Upper lobe of left lung (tissue), 6 donors: ENCODE results near the gene ANKRD44. TPM values are rescaled to one million over a fixed set of nuclear protein-coding genes. Genes with fewer than 3 reads are reported as not detected.

ENCODE experiments used
- ATAC-seq, 2 donors: fragments of 200-7000 bp; cut with Tn5 transposase; one replicate each; pipeline ENCODE4 v1.9.1; 2022; ENCODE audit warnings: mild to moderate bottlenecking in 2 of 2, moderate library complexity in 2 of 2; ENCODE audit not compliant: low FRiP score in 2 of 2
- DNase-seq, 2 donors: peaks; one replicate each; pipeline ENCODE4 v3.0.0-alpha.2; 2019 to 2020
- H3K27ac ChIP-seq, 4 donors: fragments of 200-600 bp; sonication (generic); one replicate each; pipeline ENCODE4 v1.5.1; 2016 to 2019
- H3K27me3 ChIP-seq, 4 donors: fragments of 200-600 bp; sonication (generic); one replicate each; pipeline ENCODE4 v1.5.1; 2017 to 2019
- H3K36me3 ChIP-seq, 4 donors: fragments of 200-600 bp; sonication (generic); one replicate each; pipeline ENCODE4 v1.5.1; 2016 to 2019
- H3K4me1 ChIP-seq, 4 donors: fragments of 200-600 bp; sonication (generic); one replicate each; pipeline ENCODE4 v1.5.1; 2018 to 2019
- H3K4me3 ChIP-seq, 4 donors: fragments of 200-600 bp; sonication (generic); one replicate each; pipeline ENCODE4 v1.5.1; 2017 to 2019; ENCODE audit warnings: mild to moderate bottlenecking in 2 of 4, moderate library complexity in 1 of 4
- H3K9me3 ChIP-seq, 4 donors: fragments of 200-600 bp; sonication (generic); one replicate each; pipeline ENCODE4 v1.5.1; 2018 to 2019
- CTCF ChIP-seq, 6 experiments: fragments of 450-650 bp in 4 of 6; fragments of 200-600 bp in 2 of 6; sonication (generic) in 2 of 6; IDR thresholded peaks; one replicate each; pipeline ENCODE4 v1.5.1; 2016 to 2019; ENCODE audit warnings: antibody characterized with exemption in 6 of 6
- EP300 ChIP-seq, 4 donors: sonication (generic); formaldehyde crosslinking; IDR thresholded peaks; one replicate each; pipeline ENCODE4 v1.5.1; 2017; ENCODE audit warnings: antibody characterized with exemption in 4 of 4, control low read depth in 2 of 4
- POLR2A ChIP-seq, 4 donors: fragments of 450-650 bp; IDR thresholded peaks; one replicate each; pipeline ENCODE4 v1.5.1; 2016 to 2017; ENCODE audit warnings: antibody characterized with exemption in 4 of 4, mild to moderate bottlenecking in 2 of 4
- POLR2AphosphoS5 ChIP-seq, 2 donors: sonication (generic); formaldehyde crosslinking; IDR thresholded peaks; one replicate each; pipeline ENCODE4 v1.5.1; 2017; ENCODE audit warnings: antibody characterized with exemption in 2 of 2
- WGBS, 2 donors: methylation state at CpG; one replicate each; pipeline ENCODE4 v1.1.5; 2017 to 2018; 5-methylcytosine and 5-hydroxymethylcytosine counted together
- total RNA-seq, 6 donors: library from RNA; depleted of rRNA in 4 of 6; stranded (reverse); fragments of >200 nt in 4 of 6; gene quantifications; one replicate each; pipeline versions ENCODE4 v1.1.0 to v1.2.1, GENCODE V29; 2016 to 2021
- donor health status: DM: no; HTN: no; CAD: no; lungs with moderate emphysema.
- donor health status: DM: no; HTN: yes; CAD: no; lungs with severe emphysema.

ANKRD44 gene
- total RNA-seq, 6 donors from 2014 or later: 41.0 to 91.1 (median 61.7) TPM

- Histone ChIP-seq H3K4me3 (no peak overlapping the region), H3K27me3 (no peaks in the 10 kb centered on the region), H3K27ac (peak overlapping the region in 1 of 4 donors; percentile 34), H3K36me3 (peaks cover 0 to 12% (median 0%) of the 10 kb centered on the region in 4 donors), H3K9me3 (no peaks in the 10 kb centered on the region), H3K4me1 (peaks cover 0 to 13% (median 8%) of the 10 kb centered on the region in 4 donors)
- ATAC-seq (peak; percentile 68 to 83), DNase-seq (peak; percentile 50 to 53)
- TF ChIP-seq POLR2A (IDR thresholded peaks at IDR 0.05) (no peak), POLR2AphosphoS5 (IDR thresholded peaks at IDR 0.05) (peak in 1 of 2 donors; percentile 32), CTCF (IDR thresholded peaks at IDR 0.05) (no peak), EP300 (IDR thresholded peaks at IDR 0.05) (no peak)
- WGBS, 2 donors: 67 to 77% methylated on average over 5 to 6 of the region's 6 CpGs
Observed at GRCh38 chr2:197184959-197185586, 125.5 kb downstream of the ANKRD44 start.

GRCh38 chr2:197183355-197183754 lies 127.2 kb downstream of the ANKRD44 start:
- H3K9me3 ChIP-seq: no peaks in the 10 kb centered on the region
- no peak overlapping the region for H3K27ac ChIP-seq
- DNase-seq (no peak), ATAC-seq (no peak)
- no peak overlapping the region for H3K4me3 ChIP-seq
- H3K4me1 ChIP-seq: peaks cover 0 to 18% (median 6%) of the 10 kb centered on the region in 4 donors
- H3K36me3 ChIP-seq: peaks cover 0 to 12% (median 0%) of the 10 kb centered on the region in 4 donors
- TF ChIP-seq EP300 (IDR thresholded peaks at IDR 0.05) (no peak), POLR2AphosphoS5 (IDR thresholded peaks at IDR 0.05) (no peak), POLR2A (IDR thresholded peaks at IDR 0.05) (no peak), CTCF (IDR thresholded peaks at IDR 0.05) (no peak)
- H3K27me3 ChIP-seq: no peaks in the 10 kb centered on the region

- H3K9me3 ChIP-seq: no peaks in the 10 kb centered on the region
- H3K27me3 ChIP-seq: no peaks in the 10 kb centered on the region
- ATAC-seq: no peak
- no peak overlapping the region for H3K4me3 ChIP-seq
- WGBS, 2 donors: 92 to 93% methylated on average over 1 of the region's 1 CpG
- peaks cover 0 to 18% (median 6%) of the 10 kb centered on the region in 4 donors for H3K4me1 ChIP-seq
- H3K27ac ChIP-seq: no peak overlapping the region
- peaks cover 0 to 12% (median 0%) of the 10 kb centered on the region in 4 donors for H3K36me3 ChIP-seq
- DNase-seq: no peak
- TF ChIP-seq CTCF (IDR thresholded peaks at IDR 0.05): no peak
Observed at GRCh38 chr2:197182668-197183067, 127.9 kb downstream of the ANKRD44 start.

GRCh38 chr2:197181491-197181890 lies 129.1 kb downstream of the ANKRD44 start:
- TF ChIP-seq CTCF (IDR thresholded peaks at IDR 0.05): no peak
- Histone ChIP-seq H3K36me3 (peaks cover 0 to 12% (median 0%) of the 10 kb centered on the region in 4 donors), H3K4me3 (no peak overlapping the region), H3K9me3 (no peaks in the 10 kb centered on the region), H3K27ac (no peak overlapping the region), H3K27me3 (no peaks in the 10 kb centered on the region), H3K4me1 (peaks cover 0 to 18% (median 6%) of the 10 kb centered on the region in 4 donors)
- WGBS, 2 donors: 68 to 70% methylated on average over 5 of the region's 5 CpGs
- ATAC-seq: no peak
- no peak for DNase-seq
